Midbrain (tissue), 1 donor: ENCODE results near the gene ATP8A1.
"Not testable (repeated sequence)": the region's sequence is repeated elsewhere in the genome, so short reads cannot be mapped to it uniquely, and the experiment has no call there.

Experiments used
- DNase-seq: peaks from one replicate; lab custom pipeline; 2025; lab: John Stamatoyannopoulos, UW

Gene ATP8A1

DNA sequence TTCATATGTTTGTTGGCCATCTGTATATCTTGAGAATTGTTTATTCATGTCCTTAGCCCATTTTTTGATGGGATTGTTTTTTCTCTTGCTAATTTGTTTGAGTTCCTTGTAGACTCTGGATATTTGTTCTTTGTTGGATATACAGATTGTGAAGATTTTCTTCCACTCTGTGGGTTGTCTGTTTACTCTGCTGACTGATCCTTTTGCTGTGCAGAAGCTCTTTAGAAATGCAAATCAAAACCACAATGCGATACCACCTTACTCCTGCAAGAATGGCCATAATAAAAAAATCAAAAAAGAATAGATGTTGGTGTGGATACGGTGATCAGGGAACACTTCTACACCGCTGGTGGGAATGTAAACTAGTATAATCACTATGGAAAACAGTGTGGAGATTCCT lies 189.1 kb downstream of the ATP8A1 start:
- DNase-seq: not testable (repeated sequence)

- no peak for DNase-seq
Observed at GRCh38 chr4:42466273-42466844, 190.5 kb downstream of the ATP8A1 start.

- DNase-seq: no peak
Observed at GRCh38 chr4:42464550-42465094, 192.3 kb downstream of the ATP8A1 start.

GRCh38 chr4:42461216-42461615 lies 195.7 kb downstream of the ATP8A1 start:
- not testable (repeated sequence) for DNase-seq

- DNase-seq: no peak
Observed at GRCh38 chr4:42460043-42460442, 196.9 kb downstream of the ATP8A1 start.

GRCh38 chr4:42458657-42459056 lies 198.2 kb downstream of the ATP8A1 start:
- peak; percentile 17 for DNase-seq

- no peak for DNase-seq
Observed at GRCh38 chr4:42454755-42455420, 202.0 kb downstream of the ATP8A1 start.

- DNase-seq: no peak
Observed at GRCh38 chr4:42453612-42454011, 203.3 kb downstream of the ATP8A1 start.

GRCh38 chr4:42452823-42453222 lies 204.1 kb downstream of the ATP8A1 start:
- DNase-seq: no peak

- DNase-seq: no peak
Observed at GRCh38 chr4:42446823-42447222, 210.1 kb downstream of the ATP8A1 start.

GRCh38 chr4:42445038-42445437 lies 211.9 kb downstream of the ATP8A1 start:
- DNase-seq: no peak

GRCh38 chr4:42442601-42443000 lies 214.3 kb downstream of the ATP8A1 start:
- DNase-seq: no peak

DNA sequence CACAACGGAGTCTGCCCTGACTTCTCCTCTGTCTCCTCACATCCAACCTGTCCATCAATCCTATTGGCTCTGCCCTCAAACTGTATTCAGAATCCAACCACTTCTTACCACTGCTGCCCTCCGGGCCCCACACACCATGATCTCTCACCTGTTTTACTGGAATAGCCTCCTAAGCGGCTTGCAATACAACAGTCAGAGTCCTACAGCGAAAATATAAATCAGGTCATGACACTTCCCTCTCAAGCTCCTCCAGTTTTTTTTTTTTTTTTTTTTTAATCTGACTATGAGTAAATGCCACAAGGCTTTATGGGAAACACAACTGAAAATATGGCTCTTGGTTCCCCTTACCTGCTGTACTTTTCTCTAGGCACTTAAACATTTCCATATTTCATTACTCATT lies 216.8 kb downstream of the ATP8A1 start:
- DNase-seq: no peak

DNA sequence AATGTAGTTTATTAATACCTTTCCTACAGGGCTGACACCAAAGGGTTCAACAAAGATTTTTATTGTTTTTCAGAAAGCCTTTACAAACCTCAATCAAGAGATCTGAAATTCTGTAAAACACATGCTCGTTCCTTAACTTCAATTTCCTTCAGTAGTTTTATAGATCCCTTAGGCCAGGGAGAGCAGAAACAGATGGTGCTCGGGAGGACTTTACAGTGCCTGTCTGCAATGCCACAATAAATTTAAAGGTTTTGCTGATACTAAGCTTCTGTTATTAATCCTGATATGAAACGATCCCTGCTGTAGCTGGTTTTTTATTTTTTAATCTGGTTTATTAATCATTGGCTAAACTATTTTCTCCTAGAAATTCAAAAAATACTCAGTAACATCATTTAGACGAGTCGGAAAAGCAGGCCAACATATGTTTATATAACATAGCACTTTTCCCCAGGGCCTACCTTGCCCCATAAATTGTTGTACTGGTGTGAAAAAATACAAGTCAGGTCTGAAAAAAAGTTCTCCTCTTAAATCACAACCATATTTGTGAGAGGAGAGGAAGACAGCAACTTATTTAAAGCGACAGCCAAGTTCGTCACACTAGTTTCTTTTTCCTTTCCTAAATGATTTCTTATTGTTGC lies 219.9 kb downstream of the ATP8A1 start:
- DNase-seq: no peak

DNA sequence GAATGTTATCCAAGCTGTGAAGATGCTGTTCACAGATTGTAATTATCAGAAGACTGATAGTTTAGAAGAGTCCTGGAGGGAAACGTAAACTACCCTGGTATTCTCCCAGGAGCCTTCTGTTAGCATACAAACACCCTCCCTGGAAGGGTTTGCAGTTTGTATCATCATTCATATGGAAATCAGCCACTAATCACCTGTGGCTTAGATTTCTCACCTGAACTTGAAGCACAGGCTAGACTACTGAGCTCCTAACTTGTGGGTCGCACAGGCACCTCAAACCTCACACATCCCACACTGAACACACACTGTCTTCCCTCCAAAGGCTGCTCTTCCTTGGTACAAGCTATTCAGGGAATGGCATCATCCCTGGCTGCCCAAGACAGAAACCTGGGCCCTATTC lies 228.9 kb downstream of the ATP8A1 start:
- no peak for DNase-seq

DNA sequence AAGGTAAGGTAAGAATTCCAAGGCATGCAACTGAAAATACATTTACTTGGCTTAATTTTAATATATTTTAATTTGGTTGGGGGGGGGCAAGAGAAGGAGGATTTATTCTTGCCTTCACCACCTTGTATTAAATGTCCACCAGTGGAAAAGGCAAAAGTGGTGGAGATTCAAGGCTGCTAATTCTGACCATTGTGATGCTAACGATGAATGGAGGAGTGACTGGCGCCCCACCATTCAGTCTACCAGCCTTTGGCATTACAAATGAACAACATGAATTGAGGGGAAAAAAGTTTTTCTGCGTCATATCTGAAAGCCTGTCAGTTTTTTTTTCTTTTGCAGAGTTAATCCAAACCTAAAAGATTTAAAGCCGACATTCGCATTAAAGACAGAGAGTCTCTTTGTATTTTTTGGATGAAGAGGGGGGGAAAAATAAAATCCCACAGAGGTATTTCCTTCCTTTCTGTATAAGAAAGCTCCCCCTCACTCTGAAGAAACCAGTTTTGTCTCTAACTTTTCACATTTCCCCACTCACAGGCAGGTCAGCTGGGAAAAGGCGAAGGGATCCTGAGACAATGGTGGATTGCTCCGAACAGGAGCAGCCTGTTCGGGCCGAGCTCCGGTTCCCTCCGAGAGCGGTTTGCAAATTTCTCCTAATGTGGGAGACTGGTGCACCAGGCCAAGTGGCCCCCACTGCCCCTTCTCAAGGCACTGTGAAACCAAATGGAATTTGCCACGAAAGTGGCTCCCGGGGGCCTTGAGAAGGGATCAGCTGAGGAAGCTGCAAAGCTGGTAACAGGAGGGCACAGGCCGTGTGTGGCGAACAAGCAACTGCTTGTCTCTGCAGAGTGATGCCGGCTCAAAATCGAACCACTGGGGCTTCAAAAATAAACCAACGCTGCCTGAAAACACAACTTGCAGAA lies 231.5 kb downstream of the ATP8A1 start:
- peak; percentile 4 for DNase-seq

- DNase-seq: no peak
Observed at GRCh38 chr4:42420140-42420539, 236.8 kb downstream of the ATP8A1 start.

DNA sequence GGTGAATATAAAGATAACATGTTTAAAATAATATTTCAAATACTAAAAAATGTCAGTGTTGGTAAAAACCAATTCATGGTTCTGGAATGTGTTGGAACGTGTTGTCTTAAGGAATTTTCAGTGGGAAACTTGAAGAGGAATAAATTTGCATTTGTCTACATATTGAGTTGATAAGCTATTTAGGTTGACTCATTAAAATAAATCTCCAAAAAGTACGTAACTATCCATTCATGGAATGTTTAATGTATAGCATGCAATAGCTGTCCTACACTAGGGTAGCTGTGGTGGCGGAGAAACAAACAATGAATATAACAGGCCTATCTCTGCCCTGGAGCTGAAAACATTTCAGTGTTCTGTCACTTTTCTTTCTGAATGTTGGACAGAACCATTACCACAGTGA lies 239.4 kb downstream of the ATP8A1 start:
- no peak for DNase-seq

DNA sequence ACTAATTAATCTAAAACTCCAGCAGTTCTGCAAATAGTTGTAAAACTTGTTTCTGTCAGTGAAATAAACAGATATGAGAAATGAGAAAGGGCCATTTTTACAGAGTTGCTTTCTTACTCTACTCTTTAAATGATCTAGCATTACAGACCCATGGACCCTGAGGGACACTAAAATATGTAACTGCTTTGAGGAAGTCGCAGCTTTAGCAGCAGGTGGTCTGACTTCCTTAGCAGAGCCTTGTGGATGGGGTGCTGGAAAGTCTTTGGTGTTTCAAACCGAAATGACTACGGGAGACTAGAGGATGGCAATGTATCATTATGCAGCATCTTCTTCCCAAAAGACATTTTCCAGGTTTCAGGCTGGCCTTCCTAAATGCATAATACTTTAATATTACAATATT lies 240.9 kb downstream of the ATP8A1 start:
- DNase-seq: no peak

DNA sequence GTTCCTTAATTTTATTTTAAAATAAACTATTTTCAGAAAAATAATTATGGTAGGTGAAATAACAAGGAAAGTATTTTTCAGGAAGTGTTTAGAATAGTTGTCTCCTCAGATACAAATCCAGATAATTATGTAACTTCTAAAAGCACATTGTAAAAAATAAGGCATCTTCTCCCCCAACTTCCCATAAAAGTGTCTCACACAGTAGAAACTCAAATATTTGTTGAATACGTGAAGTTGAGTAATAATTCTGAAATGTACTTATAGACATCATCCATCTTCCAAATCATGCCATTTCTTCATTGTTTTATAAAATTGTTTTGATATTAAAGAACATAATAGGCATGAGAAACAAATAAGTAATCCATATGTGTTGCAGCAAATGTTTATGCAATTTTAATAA lies 241.6 kb downstream of the ATP8A1 start:
- DNase-seq: no peak

DNA sequence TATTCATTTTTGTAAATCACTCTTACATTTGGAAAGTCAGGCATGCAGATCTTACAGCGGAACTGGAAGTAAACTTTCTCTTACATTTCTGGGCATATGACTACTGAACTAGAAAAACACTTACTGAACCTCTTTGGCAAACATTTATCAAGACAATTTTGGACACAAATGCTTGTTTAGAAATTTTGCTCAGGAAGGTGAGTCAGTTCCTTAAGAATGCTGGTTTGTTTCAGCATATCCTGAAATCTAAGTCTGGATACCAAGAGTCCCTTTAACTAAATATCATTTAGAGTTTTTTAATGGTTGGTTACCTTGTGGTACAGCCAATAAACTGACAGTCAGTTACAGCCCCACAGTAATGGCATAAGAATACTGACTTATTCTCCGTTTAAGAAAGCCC lies 244.7 kb downstream of the ATP8A1 start:
- no peak for DNase-seq

DNA sequence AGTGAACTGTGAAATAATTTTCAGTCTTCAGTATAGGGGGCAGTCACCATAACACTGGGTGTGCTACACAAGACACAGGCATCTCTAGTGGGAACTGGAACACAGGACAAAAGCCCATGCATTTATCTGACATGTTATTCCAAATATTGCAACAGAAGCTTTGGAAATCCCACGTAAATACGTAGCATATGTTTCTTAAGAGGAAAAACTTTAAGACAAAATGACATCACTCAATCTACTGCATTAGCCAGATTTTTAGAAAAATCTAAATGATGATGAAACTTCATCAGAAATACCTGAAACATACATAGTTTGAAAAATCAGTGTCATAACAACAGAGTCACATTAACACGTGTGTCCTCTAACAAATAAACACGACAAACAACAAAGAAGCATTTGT lies 245.1 kb downstream of the ATP8A1 start:
- DNase-seq: no peak
